ENCODE data around the gene JAZF1.

DNA sequence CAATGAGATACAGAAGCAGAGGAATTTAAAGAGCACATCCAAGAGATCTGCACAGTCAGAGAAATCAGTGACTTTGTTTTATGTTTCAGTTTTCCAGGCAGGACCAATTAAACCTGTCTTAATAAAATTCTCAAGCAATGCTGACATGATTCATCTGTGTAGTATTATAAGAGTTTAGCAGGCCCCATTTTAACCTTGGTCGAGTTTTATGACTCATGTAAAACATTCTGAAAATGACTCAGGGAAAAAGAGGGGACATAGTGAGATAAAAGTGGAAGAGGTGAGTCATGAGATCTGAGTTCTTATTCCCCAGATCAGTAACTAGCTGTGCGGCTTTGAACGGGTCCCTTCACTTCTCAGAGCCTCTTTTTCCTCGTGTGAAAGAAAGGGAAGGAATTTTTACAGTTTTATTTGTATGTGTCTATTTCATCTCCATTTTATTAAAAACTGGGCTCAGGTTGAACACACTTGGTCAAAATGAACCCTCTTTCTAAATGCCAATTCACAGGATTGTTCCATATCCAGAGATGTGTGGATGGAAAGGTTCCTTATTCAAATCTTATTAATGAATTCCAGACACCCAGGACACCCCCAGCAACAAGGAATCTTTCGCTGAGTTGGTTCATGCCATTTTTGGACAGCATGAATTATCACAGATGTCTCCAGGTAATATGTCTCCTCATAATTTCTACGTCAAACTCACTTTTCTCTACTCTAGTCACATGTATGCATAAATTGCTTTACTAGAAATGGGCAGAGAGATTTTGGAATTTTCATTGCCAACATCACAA is 143.2 kb downstream of the JAZF1 start:
- TF ChIP-seq, protein P1, sequence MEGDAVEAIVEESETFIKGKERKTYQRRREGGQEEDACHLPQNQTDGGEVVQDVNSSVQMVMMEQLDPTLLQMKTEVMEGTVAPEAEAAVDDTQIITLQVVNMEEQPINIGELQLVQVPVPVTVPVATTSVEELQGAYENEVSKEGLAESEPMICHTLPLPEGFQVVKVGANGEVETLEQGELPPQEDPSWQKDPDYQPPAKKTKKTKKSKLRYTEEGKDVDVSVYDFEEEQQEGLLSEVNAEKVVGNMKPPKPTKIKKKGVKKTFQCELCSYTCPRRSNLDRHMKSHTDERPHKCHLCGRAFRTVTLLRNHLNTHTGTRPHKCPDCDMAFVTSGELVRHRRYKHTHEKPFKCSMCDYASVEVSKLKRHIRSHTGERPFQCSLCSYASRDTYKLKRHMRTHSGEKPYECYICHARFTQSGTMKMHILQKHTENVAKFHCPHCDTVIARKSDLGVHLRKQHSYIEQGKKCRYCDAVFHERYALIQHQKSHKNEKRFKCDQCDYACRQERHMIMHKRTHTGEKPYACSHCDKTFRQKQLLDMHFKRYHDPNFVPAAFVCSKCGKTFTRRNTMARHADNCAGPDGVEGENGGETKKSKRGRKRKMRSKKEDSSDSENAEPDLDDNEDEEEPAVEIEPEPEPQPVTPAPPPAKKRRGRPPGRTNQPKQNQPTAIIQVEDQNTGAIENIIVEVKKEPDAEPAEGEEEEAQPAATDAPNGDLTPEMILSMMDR (conservative IDR thresholded peaks at IDR 0.05 in 1 of 2, IDR thresholded peaks at IDR 0.05 in 1 of 2; ENCODE audit: extremely low read depth in 1 of 2, insufficient read depth in 1 of 2, low read depth in 1 of 2, low read length in 2 of 2), result no peak
- TF ChIP-seq EZH2 (IDR thresholded peaks at IDR 0.05; ENCODE audit: borderline replicate concordance, low read length), result no peak

All from mammary epithelial cell (primary cell).